Measurements from ENCODE around the gene CCNB2.

DNA sequence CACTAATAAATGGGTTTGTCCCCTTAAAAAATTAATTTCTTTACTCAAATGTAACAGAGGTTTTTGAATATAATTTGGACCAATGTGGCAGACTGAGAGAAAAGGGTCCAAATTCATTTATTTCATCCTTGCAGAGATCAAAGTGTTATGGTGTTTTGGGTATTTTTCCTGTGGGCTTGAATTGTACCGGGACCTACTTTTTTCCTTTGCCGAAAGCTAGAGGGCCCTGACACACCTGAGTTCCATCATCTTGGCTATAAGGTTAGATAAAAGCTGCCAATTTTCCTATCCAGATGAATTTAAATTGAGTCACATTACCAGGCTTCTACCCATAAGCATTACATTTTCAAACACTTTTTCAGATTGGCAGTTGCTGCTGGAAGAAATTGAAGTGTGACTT is 908 bp downstream of the CCNB2 start:
- TF ChIP-seq, protein P1, sequence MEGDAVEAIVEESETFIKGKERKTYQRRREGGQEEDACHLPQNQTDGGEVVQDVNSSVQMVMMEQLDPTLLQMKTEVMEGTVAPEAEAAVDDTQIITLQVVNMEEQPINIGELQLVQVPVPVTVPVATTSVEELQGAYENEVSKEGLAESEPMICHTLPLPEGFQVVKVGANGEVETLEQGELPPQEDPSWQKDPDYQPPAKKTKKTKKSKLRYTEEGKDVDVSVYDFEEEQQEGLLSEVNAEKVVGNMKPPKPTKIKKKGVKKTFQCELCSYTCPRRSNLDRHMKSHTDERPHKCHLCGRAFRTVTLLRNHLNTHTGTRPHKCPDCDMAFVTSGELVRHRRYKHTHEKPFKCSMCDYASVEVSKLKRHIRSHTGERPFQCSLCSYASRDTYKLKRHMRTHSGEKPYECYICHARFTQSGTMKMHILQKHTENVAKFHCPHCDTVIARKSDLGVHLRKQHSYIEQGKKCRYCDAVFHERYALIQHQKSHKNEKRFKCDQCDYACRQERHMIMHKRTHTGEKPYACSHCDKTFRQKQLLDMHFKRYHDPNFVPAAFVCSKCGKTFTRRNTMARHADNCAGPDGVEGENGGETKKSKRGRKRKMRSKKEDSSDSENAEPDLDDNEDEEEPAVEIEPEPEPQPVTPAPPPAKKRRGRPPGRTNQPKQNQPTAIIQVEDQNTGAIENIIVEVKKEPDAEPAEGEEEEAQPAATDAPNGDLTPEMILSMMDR (IDR thresholded peaks at IDR 0.05) = no peak
- no peak for TF ChIP-seq POLR2A (IDR thresholded peaks at IDR 0.05)

Data from right lobe of liver (tissue), 4 donors.